Activated CD8-positive, alpha-beta T cell treated with anti-CD3 and anti-CD28 coated beads for 36 hours (primary cell): ENCODE data around the gene CD99. TPM values are rescaled to one million over a fixed set of nuclear protein-coding genes. Genes with fewer than 3 reads are reported as not detected.
"Not testable (repeated sequence)": the region's sequence is repeated elsewhere in the genome, so short reads cannot be mapped to it uniquely, and the experiment has no call there.

Experiments
- ATAC-seq: fragments of 200-7000 bp; cut with Tn5 transposase; one replicate; pipeline ENCODE4 v1.10.0; 2021; ENCODE audit warnings: mild to moderate bottlenecking, moderate library complexity
- CTCF ChIA-PET: fragments of 350-600 bp; sonication (Branson Sonifier 250); formaldehyde crosslinking; loops from one replicate; lab custom pipeline; 2021; ENCODE audit warnings: antibody characterized with exemption; lab: Charles Lee
- POLR2A ChIA-PET: fragments of 350-600 bp; sonication (Branson Sonifier 250); formaldehyde crosslinking; loops from one replicate; lab custom pipeline; 2021; ENCODE audit warnings: antibody characterized with exemption; lab: Charles Lee
- DNase-seq: peaks from one replicate; pipeline ENCODE4 v3.0.0-alpha.2; 2020
- H3K27ac Mint-ChIP-seq: one replicate; pipeline ENCODE4 v1.8.0; 2021; ENCODE audit warnings: mild to moderate bottlenecking, mixed read lengths
- H3K27me3 Mint-ChIP-seq: one replicate; pipeline ENCODE4 v1.8.0; 2021; ENCODE audit warnings: mixed read lengths
- H3K36me3 Mint-ChIP-seq: one replicate; pipeline ENCODE4 v1.8.0; 2021; ENCODE audit warnings: low read depth, mixed read lengths
- H3K4me1 Mint-ChIP-seq: one replicate; pipeline ENCODE4 v1.8.0; 2021; ENCODE audit warnings: low read depth, mixed read lengths
- H3K4me3 Mint-ChIP-seq: one replicate; pipeline ENCODE4 v1.8.0; 2021; ENCODE audit warnings: mild to moderate bottlenecking, moderate library complexity, mixed read lengths
- H3K9me3 Mint-ChIP-seq: one replicate; pipeline ENCODE4 v1.8.0; 2021; ENCODE audit warnings: mixed read lengths
- CTCF ChIP-seq: fragments of 200-600 bp; IDR thresholded peaks from one replicate; pipeline ENCODE4 v1.8.0; 2022; ENCODE audit warnings: antibody characterized with exemption, mild to moderate bottlenecking
- intact Hi-C: fragments of 100-400 bp; cut with micrococcal nuclease; formaldehyde crosslinking; loops from one replicate; pipeline ENCODE4 v1.10.0; 2022
- total RNA-seq, 2 experiments: library from RNA; stranded (reverse); gene quantifications; one replicate each; pipeline ENCODE4 v1.2.3, GENCODE V29; 2021

Gene CD99
- total RNA-seq, 2 experiments from 2014 or later, result 121 to 123 TPM

GRCh38 chrX:2741386-2741785 lies 50.3 kb downstream of the CD99 start:
- H3K4me3 Mint-ChIP-seq, result no peak overlapping the region
- no peak overlapping the region for H3K27ac Mint-ChIP-seq
- POLR2A ChIA-PET, result no interaction called here
- H3K4me1 Mint-ChIP-seq, result no peaks in the 10 kb centered on the region
- no peak for TF ChIP-seq CTCF
- no peaks in the 10 kb centered on the region for H3K9me3 Mint-ChIP-seq
- CTCF ChIA-PET, result no interaction called here
- intact Hi-C loops, result no loop called here
- H3K36me3 Mint-ChIP-seq, result peaks cover 33% of the 10 kb centered on the region
- no peaks in the 10 kb centered on the region for H3K27me3 Mint-ChIP-seq
- DNase-seq (no peak), ATAC-seq (no peak)

- peaks cover 13% of the 10 kb centered on the region for H3K36me3 Mint-ChIP-seq
- H3K9me3 Mint-ChIP-seq, result not testable (repeated sequence)
Observed at GRCh38 chrX:2746250-2746649, 55.2 kb downstream of the CD99 start.

GRCh38 chrX:2748171-2748814 lies 57.2 kb downstream of the CD99 start:
- H3K27ac Mint-ChIP-seq, result no peak overlapping the region
- ChIA-PET CTCF (no interaction called here), POLR2A (no interaction called here)
- no peaks in the 10 kb centered on the region for H3K27me3 Mint-ChIP-seq
- no peak overlapping the region for H3K4me3 Mint-ChIP-seq
- no peaks in the 10 kb centered on the region for H3K9me3 Mint-ChIP-seq
- peaks cover under 1% of the 10 kb centered on the region for H3K36me3 Mint-ChIP-seq
- intact Hi-C loops, result no loop called here
- TF ChIP-seq CTCF, result no peak
- DNase-seq (no peak), ATAC-seq (no peak)
- H3K4me1 Mint-ChIP-seq, result no peaks in the 10 kb centered on the region

More at GRCh38 chrX:2746250-2746649, 55.2 kb downstream of the CD99 start:
- H3K27ac Mint-ChIP-seq, result peak overlapping the region; percentile 5
- POLR2A ChIA-PET, H3K4me3 Mint-ChIP-seq, ATAC-seq, H3K27me3 Mint-ChIP-seq, H3K4me1 Mint-ChIP-seq, CTCF ChIA-PET, DNase-seq, intact Hi-C loops: not testable (repeated sequence)

GRCh38 chrX:2748815-2749188 lies 57.7 kb downstream of the CD99 start:
- DNase-seq (no peak), ATAC-seq (no peak)
- Mint-ChIP-seq H3K27ac (no peak overlapping the region), H3K9me3 (no peaks in the 10 kb centered on the region), H3K4me3 (no peak overlapping the region), H3K36me3 (no peaks in the 10 kb centered on the region), H3K4me1 (no peaks in the 10 kb centered on the region), H3K27me3 (no peaks in the 10 kb centered on the region)
- no peak for TF ChIP-seq CTCF
- ChIA-PET POLR2A (no interaction called here), CTCF (no interaction called here)
- intact Hi-C loops, result no loop called here

GRCh38 chrX:2751291-2751690 lies 60.2 kb downstream of the CD99 start:
- no peak overlapping the region for H3K27ac Mint-ChIP-seq
- H3K27me3 Mint-ChIP-seq, result no peaks in the 10 kb centered on the region
- no peak for ATAC-seq
- no peak for DNase-seq
- ChIA-PET POLR2A (no interaction called here), CTCF (no interaction called here)
- no peak for TF ChIP-seq CTCF
- no peaks in the 10 kb centered on the region for H3K4me1 Mint-ChIP-seq
- no peak overlapping the region for H3K4me3 Mint-ChIP-seq
- intact Hi-C loops, result no loop called here
- H3K36me3 Mint-ChIP-seq, result no peaks in the 10 kb centered on the region
- no peaks in the 10 kb centered on the region for H3K9me3 Mint-ChIP-seq

- H3K36me3 Mint-ChIP-seq, H3K9me3 Mint-ChIP-seq, H3K4me3 Mint-ChIP-seq, intact Hi-C loops, POLR2A ChIA-PET, CTCF ChIA-PET, H3K27me3 Mint-ChIP-seq, ATAC-seq, H3K4me1 Mint-ChIP-seq, DNase-seq, H3K27ac Mint-ChIP-seq: not testable (repeated sequence)
Observed at GRCh38 chrX:2751874-2752300, 60.8 kb downstream of the CD99 start, which contains the start of gene XG. XG (plus strand) TSS chrX:2752040; CDS start chrX:2752275, 235 bp downstream.

- not testable (repeated sequence) for H3K36me3 Mint-ChIP-seq
Observed at GRCh38 chrX:2752441-2752840, 61.3 kb downstream of the CD99 start.

GRCh38 chrX:2755163-2755715 lies 64.1 kb downstream of the CD99 start:
- H3K27me3 Mint-ChIP-seq, H3K27ac Mint-ChIP-seq, DNase-seq, POLR2A ChIA-PET, H3K36me3 Mint-ChIP-seq, H3K4me1 Mint-ChIP-seq, CTCF ChIA-PET, H3K9me3 Mint-ChIP-seq, ATAC-seq, H3K4me3 Mint-ChIP-seq, intact Hi-C loops: not testable (repeated sequence)

More at GRCh38 chrX:2752441-2752840, 61.3 kb downstream of the CD99 start:
- ATAC-seq, H3K4me1 Mint-ChIP-seq, H3K9me3 Mint-ChIP-seq, POLR2A ChIA-PET, intact Hi-C loops, CTCF ChIA-PET, H3K27ac Mint-ChIP-seq, H3K27me3 Mint-ChIP-seq, H3K4me3 Mint-ChIP-seq, DNase-seq: not testable (repeated sequence)
